Esophagus squamous epithelium (tissue), 4 donors: Measurements from ENCODE around the gene TEAD4.

ENCODE experiments used
- CTCF ChIP-seq, 6 experiments: fragments of 450-650 bp in 4 of 6; fragments of 200-600 bp in 2 of 6; sonication (generic) in 2 of 6; IDR thresholded peaks; one replicate each; pipeline ENCODE4 v1.5.1; 2016 to 2019; ENCODE audit warnings: antibody characterized with exemption in 6 of 6, mild to moderate bottlenecking in 4 of 6, moderate library complexity in 4 of 6
- POLR2A ChIP-seq, 4 donors: fragments of 450-650 bp; IDR thresholded peaks; one replicate each; pipeline ENCODE4 v1.6.1; 2017; ENCODE audit warnings: antibody characterized with exemption in 4 of 4, mild to moderate bottlenecking in 4 of 4, moderate library complexity in 3 of 4

DNA sequence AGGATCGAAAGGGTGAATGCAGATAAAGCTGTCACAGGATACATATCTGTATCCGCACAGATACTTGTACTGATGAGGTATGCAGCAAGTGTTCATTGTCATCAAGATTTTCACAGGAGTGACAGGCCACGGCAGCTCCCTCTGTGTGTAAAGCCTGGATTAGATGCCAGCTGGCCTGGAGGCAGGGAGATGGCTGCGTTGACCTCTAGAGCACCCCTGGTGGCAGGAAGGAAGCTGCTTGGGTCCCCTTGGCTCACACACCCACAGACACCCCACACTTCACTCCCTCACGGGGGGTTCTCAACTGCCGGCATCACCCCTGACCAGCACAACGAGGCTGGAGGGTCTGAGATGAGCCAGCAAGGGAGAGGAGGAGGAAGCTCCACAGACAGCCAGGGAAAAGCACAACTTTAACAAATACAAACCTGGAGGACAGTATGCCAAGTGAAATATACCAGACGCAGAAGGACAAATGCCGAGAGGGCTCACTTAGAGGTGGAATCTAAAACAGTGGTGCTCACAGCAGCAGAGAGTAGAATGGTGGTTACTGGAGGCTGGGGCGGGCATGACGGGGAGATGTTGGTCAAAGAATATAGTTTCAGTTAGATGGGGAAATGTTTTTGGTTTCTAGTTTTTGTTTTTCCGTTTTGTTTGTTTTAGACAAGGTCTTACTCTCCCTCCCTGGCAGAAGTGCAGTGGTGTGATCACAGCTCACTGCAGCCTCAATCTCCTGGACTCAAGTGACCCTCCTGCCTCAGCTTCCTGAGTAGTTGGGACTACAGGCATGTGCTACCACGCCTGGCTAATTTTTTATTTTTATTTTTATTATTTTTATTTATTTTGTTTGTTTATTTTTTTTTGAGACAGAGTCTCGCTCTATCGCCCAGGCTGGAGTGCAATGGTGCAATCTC is 45.7 kb downstream of the TEAD4 start:
- TF ChIP-seq CTCF (IDR thresholded peaks at IDR 0.05) (peak in 1 of 6 experiments; percentile 38), POLR2A (IDR thresholded peaks at IDR 0.05) (no peak)
